ENCODE data around the gene RGS2. TPM values are rescaled to one million over a fixed set of nuclear protein-coding genes. Genes with fewer than 3 reads are reported as not detected.

The RGS2 gene
- total and polyA plus RNA-seq, 7 donors, result 22.4 to 667 (median 366) TPM

DNA sequence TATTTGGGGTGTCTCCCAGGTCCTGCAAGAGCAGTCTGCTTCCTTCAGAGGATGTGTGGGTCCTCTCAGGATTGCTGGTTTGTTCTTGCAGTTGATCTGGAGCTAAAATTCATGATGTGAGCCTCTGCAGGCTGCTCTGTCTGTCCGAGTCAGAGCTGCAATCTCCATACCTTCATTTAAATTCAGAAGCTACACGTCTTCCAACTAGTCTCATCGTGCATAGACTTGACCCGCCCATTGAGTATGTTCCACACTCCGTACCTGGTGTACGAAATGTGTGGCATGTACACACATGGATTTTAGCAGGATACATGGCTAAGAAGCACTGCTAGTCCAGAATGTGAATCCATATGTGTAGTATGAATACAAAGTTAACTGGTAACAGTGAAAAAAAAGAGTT is 25.0 kb upstream of the RGS2 start:
- 93 to 95% methylated on average over 6 of the region's 6 CpGs for WGBS, 2 donors
- DNase-seq, result no peak
- Histone ChIP-seq H3K4me1 (peaks cover 0 to 7% (median 3%) of the 10 kb centered on the region in 4 donors), H3K27me3 (no peaks in the 10 kb centered on the region), H3K27ac (no peak overlapping the region), H3K9me3 (no peaks in the 10 kb centered on the region), H3K36me3 (no peaks in the 10 kb centered on the region), H3K4me3 (no peak overlapping the region)
- no peak for TF ChIP-seq EP300 (IDR thresholded peaks at IDR 0.05)
- no peak for TF ChIP-seq POLR2AphosphoS5 (IDR thresholded peaks at IDR 0.05)
- TF ChIP-seq POLR2A (IDR thresholded peaks at IDR 0.05), result no peak
- TF ChIP-seq, protein P1, sequence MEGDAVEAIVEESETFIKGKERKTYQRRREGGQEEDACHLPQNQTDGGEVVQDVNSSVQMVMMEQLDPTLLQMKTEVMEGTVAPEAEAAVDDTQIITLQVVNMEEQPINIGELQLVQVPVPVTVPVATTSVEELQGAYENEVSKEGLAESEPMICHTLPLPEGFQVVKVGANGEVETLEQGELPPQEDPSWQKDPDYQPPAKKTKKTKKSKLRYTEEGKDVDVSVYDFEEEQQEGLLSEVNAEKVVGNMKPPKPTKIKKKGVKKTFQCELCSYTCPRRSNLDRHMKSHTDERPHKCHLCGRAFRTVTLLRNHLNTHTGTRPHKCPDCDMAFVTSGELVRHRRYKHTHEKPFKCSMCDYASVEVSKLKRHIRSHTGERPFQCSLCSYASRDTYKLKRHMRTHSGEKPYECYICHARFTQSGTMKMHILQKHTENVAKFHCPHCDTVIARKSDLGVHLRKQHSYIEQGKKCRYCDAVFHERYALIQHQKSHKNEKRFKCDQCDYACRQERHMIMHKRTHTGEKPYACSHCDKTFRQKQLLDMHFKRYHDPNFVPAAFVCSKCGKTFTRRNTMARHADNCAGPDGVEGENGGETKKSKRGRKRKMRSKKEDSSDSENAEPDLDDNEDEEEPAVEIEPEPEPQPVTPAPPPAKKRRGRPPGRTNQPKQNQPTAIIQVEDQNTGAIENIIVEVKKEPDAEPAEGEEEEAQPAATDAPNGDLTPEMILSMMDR (IDR thresholded peaks at IDR 0.05), result no peak
- intact Hi-C loops (cut with DNase I), result no loop called here

DNA sequence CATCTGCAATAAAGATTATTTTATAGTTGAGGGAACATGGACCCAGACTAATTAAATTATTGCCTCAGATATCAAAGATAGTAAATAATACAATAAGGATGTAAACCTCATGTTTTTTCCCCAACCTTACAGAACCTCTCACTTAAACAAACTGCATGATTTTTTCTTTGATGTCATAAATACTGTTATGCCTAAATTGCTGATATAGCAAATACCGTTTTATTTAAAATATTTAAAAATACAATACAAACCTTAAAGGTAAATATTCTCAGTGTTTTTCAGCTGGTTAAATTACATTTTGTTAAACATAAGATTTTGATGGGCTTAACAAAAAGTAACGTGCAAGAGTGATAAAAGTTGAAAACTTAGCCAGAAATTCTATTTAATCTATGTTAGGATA is 24.4 kb upstream of the RGS2 start:
- Histone ChIP-seq H3K4me1 (peaks cover 0 to 7% (median 3%) of the 10 kb centered on the region in 4 donors), H3K4me3 (no peak overlapping the region), H3K27me3 (no peaks in the 10 kb centered on the region), H3K36me3 (no peaks in the 10 kb centered on the region), H3K27ac (no peak overlapping the region), H3K9me3 (no peaks in the 10 kb centered on the region)
- 67 to 78% methylated on average over 2 of the region's 2 CpGs for WGBS, 2 donors
- intact Hi-C loops (cut with DNase I), result no loop called here
- TF ChIP-seq POLR2AphosphoS5 (IDR thresholded peaks at IDR 0.05), result no peak
- TF ChIP-seq, protein P1 (IDR thresholded peaks at IDR 0.05), result no peak
- no peak for DNase-seq

DNA sequence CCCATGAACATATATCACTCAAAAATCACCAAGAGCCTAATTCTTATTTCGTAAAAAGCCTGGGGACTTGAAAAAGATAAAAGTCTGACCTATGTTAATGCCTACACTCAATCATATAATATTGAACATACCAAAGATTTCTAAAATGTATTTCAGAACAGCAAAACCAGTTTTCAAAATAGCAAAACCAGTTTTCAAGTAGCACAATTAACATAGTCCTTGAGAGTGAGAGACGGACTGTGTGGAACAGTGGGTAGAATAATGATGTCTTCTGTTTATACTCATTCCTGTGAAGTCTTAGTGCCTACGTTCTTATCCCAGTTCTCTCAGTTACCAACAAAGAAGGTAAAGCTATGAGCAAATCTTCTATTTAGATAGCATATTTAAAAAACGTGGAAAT is 22.3 kb upstream of the RGS2 start:
- Histone ChIP-seq H3K27ac (no peak overlapping the region), H3K4me1 (peaks cover 0 to 7% (median 3%) of the 10 kb centered on the region in 4 donors), H3K27me3 (no peaks in the 10 kb centered on the region), H3K9me3 (no peaks in the 10 kb centered on the region), H3K36me3 (no peaks in the 10 kb centered on the region), H3K4me3 (no peak overlapping the region)
- no peak for DNase-seq
- no peak for TF ChIP-seq POLR2AphosphoS5 (IDR thresholded peaks at IDR 0.05)
- TF ChIP-seq, protein P1 (IDR thresholded peaks at IDR 0.05), result no peak
- 82 to 88% methylated on average over 4 of the region's 4 CpGs for WGBS, 2 donors
- intact Hi-C loops (cut with DNase I), result no loop called here

DNA sequence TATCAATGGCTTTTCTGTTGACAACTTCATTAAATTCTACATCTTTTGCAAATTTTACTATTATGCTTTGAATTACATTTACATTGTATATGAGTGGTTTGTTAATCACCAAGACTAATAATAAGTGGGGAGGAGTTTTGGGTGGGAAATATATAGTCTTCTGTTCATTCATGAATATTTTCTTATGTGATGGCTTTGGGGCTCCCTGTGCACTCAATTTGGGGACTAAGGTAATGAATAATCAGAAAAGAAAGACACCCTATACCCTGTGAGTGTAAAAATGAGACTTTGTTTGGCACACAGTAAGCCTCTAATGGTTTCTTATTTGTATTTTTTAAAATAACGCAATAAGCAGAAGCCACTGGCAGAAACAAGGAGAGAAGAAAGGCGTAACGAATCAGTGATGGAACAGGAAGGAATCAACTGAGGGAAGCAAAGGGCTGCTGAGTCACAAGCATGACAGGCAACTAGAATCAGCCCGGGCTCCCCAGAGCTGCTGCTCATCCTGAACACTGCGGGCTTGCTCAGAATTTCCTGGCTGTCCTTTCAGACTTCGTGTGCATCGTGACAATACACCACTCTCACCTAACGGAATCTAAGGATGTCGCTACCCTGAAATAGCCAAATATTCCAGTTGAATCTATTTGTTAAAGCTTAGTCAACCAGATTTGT is 20.8 kb upstream of the RGS2 start:
- TF ChIP-seq POLR2AphosphoS5 (IDR thresholded peaks at IDR 0.05) (peak in 2 of 4 donors; percentile 35 to 41), EP300 (IDR thresholded peaks at IDR 0.05) (no peak)
- DNase-seq, result peak; percentile 88
- H3K36me3 ChIP-seq, result no peaks in the 10 kb centered on the region
- 71 to 79% methylated on average over 9 of the region's 9 CpGs for WGBS, 2 donors
- H3K9me3 ChIP-seq, result no peaks in the 10 kb centered on the region
- no peaks in the 10 kb centered on the region for H3K27me3 ChIP-seq
- no peak overlapping the region for H3K4me3 ChIP-seq
- H3K4me1 ChIP-seq, result peaks cover 0 to 18% (median 10%) of the 10 kb centered on the region in 4 donors
- intact Hi-C loops (cut with DNase I), result no loop called here
- H3K27ac ChIP-seq, result peak overlapping the region in 3 of 4 donors; percentile 11 to 51 (median 33)

DNA sequence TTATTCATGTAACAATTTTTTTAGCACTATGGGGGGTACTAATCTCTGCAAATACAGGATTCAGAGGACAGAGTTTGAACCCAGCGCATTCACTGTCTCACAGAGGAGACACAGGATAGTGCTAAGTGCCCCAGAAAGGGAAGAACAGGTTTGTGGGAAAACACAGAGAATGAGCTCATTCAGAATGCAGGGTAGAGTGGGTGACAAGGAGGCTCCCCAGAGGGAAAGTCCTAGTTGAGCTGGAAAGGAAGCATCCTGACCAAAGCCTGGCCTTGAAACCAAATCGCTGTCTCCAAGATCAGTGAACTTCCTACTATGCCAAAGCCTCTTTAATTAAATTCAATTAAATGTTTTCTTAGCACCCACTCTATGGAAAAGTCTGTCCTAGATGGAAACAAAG is 19.0 kb upstream of the RGS2 start:
- no peak overlapping the region for H3K4me3 ChIP-seq
- intact Hi-C loops (cut with DNase I), result no loop called here

More for the DNA sequence above, 19.0 kb upstream of the RGS2 start:
- no peaks in the 10 kb centered on the region for H3K9me3 ChIP-seq
- no peak for DNase-seq
- no peak overlapping the region for H3K27ac ChIP-seq
- H3K4me1 ChIP-seq, result peaks cover 0 to 35% (median 25%) of the 10 kb centered on the region in 4 donors
- TF ChIP-seq, protein P1 (IDR thresholded peaks at IDR 0.05), result no peak
- TF ChIP-seq EP300 (IDR thresholded peaks at IDR 0.05), result no peak
- no peak for TF ChIP-seq POLR2A (IDR thresholded peaks at IDR 0.05)
- TF ChIP-seq POLR2AphosphoS5 (IDR thresholded peaks at IDR 0.05), result no peak
- H3K27me3 ChIP-seq, result no peaks in the 10 kb centered on the region
- 74 to 85% methylated on average over 2 of the region's 2 CpGs for WGBS, 2 donors
- no peaks in the 10 kb centered on the region for H3K36me3 ChIP-seq

Data from sigmoid colon (tissue), 7 donors.